Activated CD8-positive, alpha-beta T cell treated with anti-CD3 and anti-CD28 coated beads, Interleukin-2, amount 10 ng/mL, durations not matched to agents 7 days and 5 days (primary cell): Measurements from ENCODE around the gene GFRA1. TPM values are rescaled to one million over a fixed set of nuclear protein-coding genes. Genes with fewer than 3 reads are reported as not detected.

ENCODE experiments used
- ATAC-seq: fragments of 150-1000 bp; cut with Tn5 transposase; one replicate; pipeline ENCODE4 v1.10.0; 2021; ENCODE audit warnings: moderate library complexity
- CTCF ChIA-PET: fragments of 350-600 bp; sonication (Branson Sonifier 250); formaldehyde crosslinking; loops from one replicate; lab custom pipeline; 2021; ENCODE audit warnings: antibody characterized with exemption; lab: Charles Lee
- POLR2A ChIA-PET: fragments of 350-600 bp; sonication (Branson Sonifier 250); formaldehyde crosslinking; loops from one replicate; lab custom pipeline; 2021; ENCODE audit warnings: antibody characterized with exemption; lab: Charles Lee
- DNase-seq: peaks from one replicate; pipeline ENCODE4 v3.0.0-alpha.2; 2020
- H3K27ac Mint-ChIP-seq: one replicate; pipeline ENCODE4 v1.8.0; 2021; ENCODE audit warnings: mild to moderate bottlenecking, mixed read lengths
- H3K27me3 Mint-ChIP-seq: one replicate; pipeline ENCODE4 v1.8.0; 2021; ENCODE audit warnings: low read depth, mixed read lengths
- H3K36me3 Mint-ChIP-seq: one replicate; pipeline ENCODE4 v1.8.0; 2021; ENCODE audit warnings: low read depth, mixed read lengths
- H3K4me1 Mint-ChIP-seq: one replicate; pipeline ENCODE4 v1.8.0; 2021; ENCODE audit warnings: low read depth, mixed read lengths
- H3K4me3 Mint-ChIP-seq: one replicate; pipeline ENCODE4 v1.8.0; 2021; ENCODE audit warnings: mild to moderate bottlenecking, mixed read lengths
- H3K9me3 Mint-ChIP-seq: one replicate; pipeline ENCODE4 v1.8.0; 2022; ENCODE audit warnings: mixed read lengths; ENCODE audit not compliant: insufficient read depth
- total RNA-seq, 2 experiments: library from RNA; stranded (reverse); gene quantifications; one replicate each; pipeline ENCODE4 v1.2.3, GENCODE V29; 2021

GFRA1 gene
- total RNA-seq, 2 experiments from 2014 or later = not detected

DNA sequence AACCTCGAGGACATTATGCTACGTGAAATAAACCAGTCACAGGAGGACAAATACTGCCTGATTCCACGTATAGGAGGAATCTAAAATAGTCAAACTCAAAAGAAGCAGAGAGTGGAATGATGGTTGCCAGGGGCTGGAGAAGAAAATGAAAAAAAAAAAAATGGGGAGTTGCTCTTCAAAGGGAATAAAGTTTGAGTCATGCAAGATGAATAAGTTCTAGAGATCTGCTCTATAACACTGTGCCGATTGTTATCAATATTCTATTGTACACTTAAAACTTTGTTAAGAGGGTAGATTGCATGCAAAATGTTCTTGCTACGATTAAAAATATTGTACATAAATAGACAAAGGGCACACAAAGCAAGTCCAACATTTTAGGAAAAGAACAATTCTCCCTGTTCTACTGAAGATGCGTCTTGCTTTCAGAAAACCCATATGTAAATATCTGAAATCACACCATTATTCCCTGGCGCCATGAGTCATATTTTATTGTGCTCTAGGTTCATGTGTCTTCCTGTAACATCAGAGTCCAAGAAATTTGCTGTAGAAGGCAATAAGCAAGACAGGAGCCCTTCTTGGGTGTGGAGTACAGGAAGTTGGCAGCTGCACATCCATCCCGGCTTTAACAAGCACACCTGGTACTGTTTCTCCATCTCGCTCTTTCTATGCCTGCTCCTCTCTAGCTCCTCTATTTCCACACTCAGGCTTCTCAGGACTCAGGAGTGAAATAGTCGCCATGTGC, 145.9 kb downstream of the GFRA1 start:
- no peaks in the 10 kb centered on the region for H3K4me1 Mint-ChIP-seq
- ATAC-seq (no peak), DNase-seq (no peak)
- H3K36me3 Mint-ChIP-seq = no peaks in the 10 kb centered on the region
- H3K27me3 Mint-ChIP-seq = no peaks in the 10 kb centered on the region
- ChIA-PET CTCF (no interaction called here), POLR2A (no interaction called here)
- H3K27ac Mint-ChIP-seq = no peak overlapping the region
- no peak overlapping the region for H3K4me3 Mint-ChIP-seq
- no peaks in the 10 kb centered on the region for H3K9me3 Mint-ChIP-seq

DNA sequence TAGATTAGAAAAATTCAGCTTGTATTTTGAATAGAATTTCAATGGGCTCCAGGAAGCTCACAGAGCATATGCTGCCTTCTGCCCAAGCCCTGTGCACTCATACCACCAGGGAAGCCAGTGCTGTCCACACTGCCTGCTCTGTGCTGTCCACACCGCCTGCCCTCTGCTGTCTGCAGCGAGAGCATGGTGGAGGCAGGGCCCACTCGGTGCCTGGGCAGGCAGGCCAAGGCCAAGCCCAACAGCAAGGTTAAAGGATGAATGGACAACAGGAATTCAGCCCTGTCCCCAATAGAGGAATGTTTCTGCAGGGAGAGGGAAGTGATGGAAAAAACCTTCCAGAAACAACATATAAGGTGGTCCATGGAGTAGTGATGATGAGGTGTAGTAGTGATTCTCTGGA, 146.8 kb downstream of the GFRA1 start:
- H3K4me1 Mint-ChIP-seq = no peaks in the 10 kb centered on the region
- ATAC-seq = no peak
- no peaks in the 10 kb centered on the region for H3K27me3 Mint-ChIP-seq
- no peaks in the 10 kb centered on the region for H3K9me3 Mint-ChIP-seq
- no peaks in the 10 kb centered on the region for H3K36me3 Mint-ChIP-seq
- ChIA-PET CTCF (no interaction called here), POLR2A (no interaction called here)
- no peak for DNase-seq
- H3K27ac Mint-ChIP-seq = no peak overlapping the region
- H3K4me3 Mint-ChIP-seq = no peak overlapping the region

- ChIA-PET POLR2A (no interaction called here), CTCF (no interaction called here)
These were observed 147.8 kb downstream of the GFRA1 start for GRCh38 chr10:116125180-116125579.

GRCh38 chr10:116124777-116125176, 148.2 kb downstream of the GFRA1 start:
- Mint-ChIP-seq H3K36me3 (no peaks in the 10 kb centered on the region), H3K27me3 (no peaks in the 10 kb centered on the region), H3K4me3 (no peak overlapping the region), H3K4me1 (no peaks in the 10 kb centered on the region), H3K27ac (no peak overlapping the region), H3K9me3 (no peaks in the 10 kb centered on the region)
- CTCF ChIA-PET = no interaction called here
- ATAC-seq (no peak), DNase-seq (no peak)
- POLR2A ChIA-PET = no interaction called here

More at GRCh38 chr10:116125180-116125579, 147.8 kb downstream of the GFRA1 start:
- Mint-ChIP-seq H3K4me3 (no peak overlapping the region), H3K9me3 (no peaks in the 10 kb centered on the region), H3K4me1 (no peaks in the 10 kb centered on the region), H3K36me3 (no peaks in the 10 kb centered on the region), H3K27me3 (no peaks in the 10 kb centered on the region), H3K27ac (no peak overlapping the region)
- ATAC-seq = no peak
- DNase-seq = no peak

GRCh38 chr10:116122664-116123063, 150.3 kb downstream of the GFRA1 start:
- POLR2A ChIA-PET = no interaction called here
- Mint-ChIP-seq H3K27ac (no peak overlapping the region), H3K4me3 (no peak overlapping the region), H3K4me1 (no peaks in the 10 kb centered on the region), H3K27me3 (no peaks in the 10 kb centered on the region), H3K9me3 (no peaks in the 10 kb centered on the region), H3K36me3 (no peaks in the 10 kb centered on the region)
- ATAC-seq (no peak), DNase-seq (no peak)
- CTCF ChIA-PET = no interaction called here

GRCh38 chr10:116121640-116122525, 151.1 kb downstream of the GFRA1 start:
- POLR2A ChIA-PET = no interaction called here
- no peak overlapping the region for H3K27ac Mint-ChIP-seq
- CTCF ChIA-PET = interaction anchor here (0.7 to 1.5 kb wide), 2 partner anchors 8 to 21 kb away, joined by 3 to 5 read pairs; no protein-coding TSS in a partner anchor
- H3K27me3 Mint-ChIP-seq = no peaks in the 10 kb centered on the region
- no peaks in the 10 kb centered on the region for H3K9me3 Mint-ChIP-seq
- ATAC-seq (no peak), DNase-seq (no peak)
- no peaks in the 10 kb centered on the region for H3K4me1 Mint-ChIP-seq
- H3K36me3 Mint-ChIP-seq = no peaks in the 10 kb centered on the region
- no peak overlapping the region for H3K4me3 Mint-ChIP-seq

- H3K4me1 Mint-ChIP-seq = no peaks in the 10 kb centered on the region
- ATAC-seq (no peak), DNase-seq (no peak)
- POLR2A ChIA-PET = no interaction called here
- no peak overlapping the region for H3K27ac Mint-ChIP-seq
- no peaks in the 10 kb centered on the region for H3K9me3 Mint-ChIP-seq
- CTCF ChIA-PET = interaction anchor here (0.7 to 1.5 kb wide), 2 partner anchors 9 to 22 kb away, joined by 3 to 5 read pairs; no protein-coding TSS in a partner anchor
- H3K4me3 Mint-ChIP-seq = no peak overlapping the region
- no peaks in the 10 kb centered on the region for H3K36me3 Mint-ChIP-seq
- H3K27me3 Mint-ChIP-seq = no peaks in the 10 kb centered on the region
These were observed 152.1 kb downstream of the GFRA1 start for GRCh38 chr10:116120688-116121455.

- Mint-ChIP-seq H3K27ac (no peak overlapping the region), H3K4me1 (no peaks in the 10 kb centered on the region), H3K36me3 (no peaks in the 10 kb centered on the region), H3K9me3 (no peaks in the 10 kb centered on the region), H3K27me3 (no peaks in the 10 kb centered on the region), H3K4me3 (no peak overlapping the region)
- POLR2A ChIA-PET = no interaction called here
- CTCF ChIA-PET = no interaction called here
- no peak for ATAC-seq
- DNase-seq = no peak
These were observed 154.2 kb downstream of the GFRA1 start for GRCh38 chr10:116118847-116119246.

- H3K36me3 Mint-ChIP-seq = no peaks in the 10 kb centered on the region
- no peaks in the 10 kb centered on the region for H3K9me3 Mint-ChIP-seq
- CTCF ChIA-PET = no interaction called here
- no peaks in the 10 kb centered on the region for H3K4me1 Mint-ChIP-seq
- no peaks in the 10 kb centered on the region for H3K27me3 Mint-ChIP-seq
- no peak overlapping the region for H3K27ac Mint-ChIP-seq
- no peak overlapping the region for H3K4me3 Mint-ChIP-seq
- DNase-seq (no peak), ATAC-seq (no peak)
- POLR2A ChIA-PET = no interaction called here
These were observed 157.2 kb downstream of the GFRA1 start for GRCh38 chr10:116115797-116116196.

GRCh38 chr10:116115036-116115641, 157.9 kb downstream of the GFRA1 start:
- Mint-ChIP-seq H3K27me3 (no peaks in the 10 kb centered on the region), H3K27ac (no peak overlapping the region), H3K4me1 (no peaks in the 10 kb centered on the region), H3K36me3 (no peaks in the 10 kb centered on the region), H3K4me3 (no peak overlapping the region), H3K9me3 (no peaks in the 10 kb centered on the region)
- DNase-seq (no peak), ATAC-seq (no peak)
- ChIA-PET CTCF (no interaction called here), POLR2A (no interaction called here)

DNA sequence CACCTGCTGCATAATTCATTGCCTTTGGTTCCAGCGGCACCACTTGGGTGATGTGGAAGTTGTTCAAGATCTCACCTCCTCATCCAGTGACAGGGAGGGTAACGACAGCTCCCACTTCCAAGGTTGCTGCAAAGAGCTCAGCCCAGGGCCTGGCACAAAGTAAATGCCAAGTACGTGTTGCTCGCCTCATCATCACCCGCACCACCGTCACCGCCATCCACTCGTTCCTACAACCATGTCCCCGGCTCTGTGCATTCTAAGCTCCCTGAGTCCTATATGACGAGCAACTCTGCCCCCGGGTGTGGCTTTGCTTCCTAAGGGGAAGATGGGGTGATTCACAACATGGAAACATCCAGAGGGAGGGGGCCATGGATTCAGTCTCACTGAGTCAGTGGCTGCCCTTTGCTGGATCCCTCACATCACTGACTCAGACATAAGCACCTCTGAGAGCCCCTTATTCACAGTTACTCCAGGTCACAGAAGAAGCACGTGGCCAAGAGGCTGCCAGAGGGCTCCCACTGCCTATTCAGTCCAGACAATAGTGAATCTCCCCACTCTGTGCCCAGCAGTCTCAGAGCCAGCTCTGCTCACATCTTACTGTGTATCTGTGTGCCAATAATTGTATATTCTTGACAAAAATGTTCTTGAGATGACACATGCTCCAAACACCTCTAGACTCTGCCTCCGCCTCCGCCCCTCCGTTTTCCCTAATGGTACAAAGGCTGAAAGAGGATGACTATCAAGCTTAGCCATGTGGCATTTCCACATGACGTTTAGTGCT, 159.1 kb downstream of the GFRA1 start:
- ChIA-PET CTCF (no interaction called here), POLR2A (no interaction called here)
- no peak overlapping the region for H3K4me3 Mint-ChIP-seq
- DNase-seq (no peak), ATAC-seq (no peak)
- no peaks in the 10 kb centered on the region for H3K36me3 Mint-ChIP-seq
- H3K27ac Mint-ChIP-seq = no peak overlapping the region
- H3K4me1 Mint-ChIP-seq = no peaks in the 10 kb centered on the region
- H3K9me3 Mint-ChIP-seq = no peaks in the 10 kb centered on the region
- no peaks in the 10 kb centered on the region for H3K27me3 Mint-ChIP-seq
